Uterus (tissue), 2 donors: ENCODE results near the gene TXNDC11.

ENCODE experiments used
- POLR2A ChIP-seq, 2 donors: fragments of 450-650 bp; IDR thresholded peaks; one replicate each; pipeline ENCODE4 v1.6.1; 2016; ENCODE audit warnings: antibody characterized with exemption in 2 of 2, mild to moderate bottlenecking in 1 of 2, moderate library complexity in 1 of 2
- TF ChIP-seq, protein P1 (sequence below), 4 experiments: fragments of 200-600 bp in 2 of 4; fragments of 450-650 bp in 2 of 4; sonication (generic) in 2 of 4; IDR thresholded peaks; one replicate each; pipeline ENCODE4 v1.5.1; 2016 to 2019; ENCODE audit warnings: antibody characterized with exemption in 4 of 4, mild to moderate bottlenecking in 2 of 4, moderate library complexity in 1 of 4

DNA sequence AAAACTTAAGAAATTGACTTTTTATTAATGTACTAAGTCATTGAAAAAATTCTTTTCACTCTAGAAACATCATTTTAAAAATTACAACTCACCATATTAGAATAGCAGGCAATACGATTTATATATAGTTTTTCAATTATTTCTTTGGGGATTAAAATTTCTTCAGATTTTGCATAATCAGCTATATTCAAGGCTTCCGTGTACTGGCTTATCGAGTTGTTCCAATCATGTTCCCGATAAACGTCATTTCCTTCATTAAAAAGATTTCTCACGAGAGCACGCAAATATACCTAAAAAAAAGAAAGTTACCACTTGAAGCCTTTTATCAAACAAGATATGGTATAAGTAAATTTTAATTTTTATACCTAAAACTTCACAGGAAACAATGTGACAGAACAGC, 36.4 kb upstream of the TXNDC11 start:
- TF ChIP-seq, protein P1, sequence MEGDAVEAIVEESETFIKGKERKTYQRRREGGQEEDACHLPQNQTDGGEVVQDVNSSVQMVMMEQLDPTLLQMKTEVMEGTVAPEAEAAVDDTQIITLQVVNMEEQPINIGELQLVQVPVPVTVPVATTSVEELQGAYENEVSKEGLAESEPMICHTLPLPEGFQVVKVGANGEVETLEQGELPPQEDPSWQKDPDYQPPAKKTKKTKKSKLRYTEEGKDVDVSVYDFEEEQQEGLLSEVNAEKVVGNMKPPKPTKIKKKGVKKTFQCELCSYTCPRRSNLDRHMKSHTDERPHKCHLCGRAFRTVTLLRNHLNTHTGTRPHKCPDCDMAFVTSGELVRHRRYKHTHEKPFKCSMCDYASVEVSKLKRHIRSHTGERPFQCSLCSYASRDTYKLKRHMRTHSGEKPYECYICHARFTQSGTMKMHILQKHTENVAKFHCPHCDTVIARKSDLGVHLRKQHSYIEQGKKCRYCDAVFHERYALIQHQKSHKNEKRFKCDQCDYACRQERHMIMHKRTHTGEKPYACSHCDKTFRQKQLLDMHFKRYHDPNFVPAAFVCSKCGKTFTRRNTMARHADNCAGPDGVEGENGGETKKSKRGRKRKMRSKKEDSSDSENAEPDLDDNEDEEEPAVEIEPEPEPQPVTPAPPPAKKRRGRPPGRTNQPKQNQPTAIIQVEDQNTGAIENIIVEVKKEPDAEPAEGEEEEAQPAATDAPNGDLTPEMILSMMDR (IDR thresholded peaks at IDR 0.05): no peak
- no peak for TF ChIP-seq POLR2A (IDR thresholded peaks at IDR 0.05)
